Nephron progenitor cell (in vitro differentiated cells): ENCODE data around the gene EEA1.
A peak's percentile ranks its signal among the peaks of the same experiment; 100 is the strongest.

Source experiments
- DNase-seq: peaks from one replicate; pipeline ENCODE4 v3.0.0; 2021
- H3K27ac Mint-ChIP-seq: 2 replicates; pipeline ENCODE4 v1.8.0; 2021; ENCODE audit warnings: mild to moderate bottlenecking, moderate library complexity, mixed read lengths
- H3K27me3 Mint-ChIP-seq: 2 replicates; pipeline ENCODE4 v1.8.0; 2021; ENCODE audit warnings: mild to moderate bottlenecking, low read depth, mixed read lengths; ENCODE audit not compliant: poor library complexity
- H3K36me3 Mint-ChIP-seq: 2 replicates; pipeline ENCODE4 v1.8.0; 2021; ENCODE audit warnings: low read depth, mixed read lengths
- H3K4me1 Mint-ChIP-seq: 2 replicates; pipeline ENCODE4 v1.8.0; 2021; ENCODE audit warnings: mixed read lengths
- H3K4me3 Mint-ChIP-seq: 2 replicates; pipeline ENCODE4 v1.8.0; 2021; ENCODE audit warnings: mild to moderate bottlenecking, moderate library complexity, mixed read lengths
- H3K9me3 Mint-ChIP-seq: 2 replicates; pipeline ENCODE4 v1.8.0; 2021; ENCODE audit warnings: mild to moderate bottlenecking, moderate library complexity, mixed read lengths
- TF ChIP-seq, protein P1 (sequence below): fragments of 200-600 bp; sonication (generic); IDR thresholded peaks from 2 replicates; pipeline ENCODE4 v1.5.0; 2021; ENCODE audit warnings: antibody characterized with exemption

Gene EEA1

DNA sequence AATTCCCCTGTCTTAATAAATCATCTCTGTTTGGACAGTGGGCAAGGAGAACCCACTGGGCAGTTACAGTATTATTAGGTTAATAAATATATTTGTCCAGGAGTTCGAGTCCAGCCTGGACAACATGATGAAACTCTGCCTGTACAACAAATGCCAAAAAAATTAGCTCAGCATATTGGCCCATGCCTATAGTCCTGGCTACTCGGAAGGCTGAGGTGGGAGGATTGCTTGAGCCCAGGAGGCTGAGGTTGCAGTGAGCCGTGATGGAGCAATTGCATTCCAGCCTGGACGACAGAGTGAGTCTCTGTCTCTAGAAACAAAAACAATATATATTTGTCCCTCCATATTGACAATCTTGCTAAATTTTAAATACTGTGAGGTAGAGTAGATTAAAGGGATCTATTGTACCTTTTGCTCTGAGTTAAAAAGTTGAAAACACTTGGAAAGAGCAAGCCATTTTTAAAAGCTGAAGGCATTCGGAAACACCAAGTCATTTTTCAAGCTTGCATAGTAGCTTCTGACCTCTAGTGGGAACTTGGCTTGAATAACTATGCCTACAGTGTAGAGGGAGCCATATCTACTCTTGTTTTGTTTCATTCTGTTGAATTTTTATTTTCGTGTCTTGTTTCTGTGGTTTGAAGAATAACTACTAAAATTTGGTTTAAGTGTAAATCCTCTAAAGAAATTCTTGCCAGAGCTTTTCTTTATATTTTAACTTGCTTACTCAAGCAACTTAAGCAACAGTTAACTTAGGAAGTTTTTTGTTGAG is 14.6 kb upstream of the EEA1 start:
- TF ChIP-seq, protein P1, sequence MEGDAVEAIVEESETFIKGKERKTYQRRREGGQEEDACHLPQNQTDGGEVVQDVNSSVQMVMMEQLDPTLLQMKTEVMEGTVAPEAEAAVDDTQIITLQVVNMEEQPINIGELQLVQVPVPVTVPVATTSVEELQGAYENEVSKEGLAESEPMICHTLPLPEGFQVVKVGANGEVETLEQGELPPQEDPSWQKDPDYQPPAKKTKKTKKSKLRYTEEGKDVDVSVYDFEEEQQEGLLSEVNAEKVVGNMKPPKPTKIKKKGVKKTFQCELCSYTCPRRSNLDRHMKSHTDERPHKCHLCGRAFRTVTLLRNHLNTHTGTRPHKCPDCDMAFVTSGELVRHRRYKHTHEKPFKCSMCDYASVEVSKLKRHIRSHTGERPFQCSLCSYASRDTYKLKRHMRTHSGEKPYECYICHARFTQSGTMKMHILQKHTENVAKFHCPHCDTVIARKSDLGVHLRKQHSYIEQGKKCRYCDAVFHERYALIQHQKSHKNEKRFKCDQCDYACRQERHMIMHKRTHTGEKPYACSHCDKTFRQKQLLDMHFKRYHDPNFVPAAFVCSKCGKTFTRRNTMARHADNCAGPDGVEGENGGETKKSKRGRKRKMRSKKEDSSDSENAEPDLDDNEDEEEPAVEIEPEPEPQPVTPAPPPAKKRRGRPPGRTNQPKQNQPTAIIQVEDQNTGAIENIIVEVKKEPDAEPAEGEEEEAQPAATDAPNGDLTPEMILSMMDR: no peak
- H3K9me3 Mint-ChIP-seq: peaks cover 7% of the 10 kb centered on the region
- peaks cover 9% of the 10 kb centered on the region for H3K4me1 Mint-ChIP-seq
- H3K27ac Mint-ChIP-seq: no peak overlapping the region
- no peak overlapping the region for H3K4me3 Mint-ChIP-seq
- H3K36me3 Mint-ChIP-seq: no peaks in the 10 kb centered on the region
- DNase-seq: no peak
- H3K27me3 Mint-ChIP-seq: peaks cover 4% of the 10 kb centered on the region

DNA sequence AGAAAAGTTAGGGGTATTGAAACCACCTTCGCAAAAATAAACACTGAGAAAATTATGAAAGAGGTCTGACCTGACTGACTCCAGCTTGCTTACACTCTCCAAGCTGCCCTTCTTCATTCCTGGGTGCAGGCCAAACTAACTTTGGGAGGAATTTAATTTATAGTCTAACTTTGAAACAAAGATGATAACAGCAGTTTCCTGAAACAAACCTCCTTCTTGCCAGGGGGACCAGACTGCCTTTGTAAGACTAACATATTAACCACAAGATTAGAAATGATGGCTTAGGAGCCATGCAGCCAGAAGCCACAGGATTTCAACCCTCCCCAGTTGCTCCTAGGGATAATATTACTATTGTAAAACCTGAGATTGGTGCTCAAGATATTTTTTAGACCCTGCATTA is 13.8 kb upstream of the EEA1 start:
- TF ChIP-seq, protein P1: no peak
- Mint-ChIP-seq H3K4me1 (peaks cover 9% of the 10 kb centered on the region), H3K4me3 (no peak overlapping the region), H3K36me3 (no peaks in the 10 kb centered on the region), H3K27ac (peak overlapping the region; percentile 34), H3K27me3 (peaks cover 4% of the 10 kb centered on the region), H3K9me3 (peaks cover 4% of the 10 kb centered on the region)
- DNase-seq: no peak

DNA sequence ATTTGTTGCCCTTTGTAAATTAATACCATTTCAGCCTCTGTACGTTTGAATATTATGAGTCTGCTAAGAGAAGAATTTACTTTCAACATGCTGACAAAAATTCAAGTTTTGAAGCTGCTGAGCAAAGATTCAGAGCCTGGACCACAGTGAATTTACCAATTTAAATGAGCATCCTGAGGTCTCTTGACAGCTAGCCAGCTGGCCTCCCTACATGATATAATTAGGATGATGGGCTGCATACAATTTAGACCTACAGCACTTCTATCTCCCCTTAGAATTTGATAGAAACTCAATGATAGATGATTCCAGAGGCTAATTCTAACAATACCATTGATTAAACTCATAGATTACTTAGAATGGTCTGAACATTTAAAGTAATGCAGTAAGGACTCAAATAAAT is 10.0 kb upstream of the EEA1 start:
- Mint-ChIP-seq H3K9me3 (no peaks in the 10 kb centered on the region), H3K4me3 (no peak overlapping the region)

DNA sequence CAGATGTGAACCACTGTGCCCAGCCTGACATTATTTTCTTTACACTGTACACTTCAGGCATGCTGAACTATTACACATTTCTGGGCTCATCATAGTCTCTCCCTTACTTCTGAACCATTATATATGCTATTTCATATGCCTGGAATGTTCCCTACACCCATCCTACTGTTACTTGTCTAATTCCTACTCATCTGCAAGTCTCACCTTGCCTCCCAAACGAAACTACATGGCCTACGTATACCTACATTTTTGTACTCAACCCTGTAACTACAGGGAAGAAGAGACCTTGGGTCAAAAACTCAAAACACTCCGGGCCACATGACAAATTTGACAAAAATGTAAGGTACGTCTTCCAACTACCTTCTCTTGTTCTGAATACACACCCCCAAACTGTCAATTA is 9.5 kb upstream of the EEA1 start:
- Mint-ChIP-seq H3K36me3 (no peaks in the 10 kb centered on the region), H3K27ac (no peak overlapping the region), H3K27me3 (no peaks in the 10 kb centered on the region), H3K4me3 (no peak overlapping the region), H3K9me3 (no peaks in the 10 kb centered on the region), H3K4me1 (peaks cover 9% of the 10 kb centered on the region)
- TF ChIP-seq, protein P1: no peak
- DNase-seq: no peak

More for the DNA sequence above, 10.0 kb upstream of the EEA1 start:
- Mint-ChIP-seq H3K27ac (no peak overlapping the region), H3K36me3 (no peaks in the 10 kb centered on the region), H3K4me1 (peaks cover 9% of the 10 kb centered on the region), H3K27me3 (no peaks in the 10 kb centered on the region)
- no peak for DNase-seq
- TF ChIP-seq, protein P1: no peak

DNA sequence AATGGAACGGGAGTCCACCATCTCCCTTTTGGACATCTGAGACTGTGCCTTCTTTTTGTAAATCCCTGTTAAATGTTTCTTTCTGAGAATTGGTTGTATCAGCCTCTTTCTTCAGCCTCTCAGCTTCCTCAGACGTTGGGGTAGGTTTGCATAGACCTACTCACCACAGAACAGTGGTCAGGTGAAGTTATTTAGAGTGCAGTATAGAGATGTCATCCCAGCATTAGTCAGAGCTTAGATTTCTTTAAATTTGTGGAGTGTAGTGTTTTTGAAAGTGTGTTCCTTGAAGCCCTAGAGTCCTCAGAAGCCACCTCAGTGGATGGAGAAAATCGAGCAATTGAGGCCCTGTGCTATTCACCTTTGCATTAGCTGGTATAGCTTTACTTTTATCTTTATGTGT is 8.9 kb upstream of the EEA1 start:
- H3K36me3 Mint-ChIP-seq: no peaks in the 10 kb centered on the region
- H3K9me3 Mint-ChIP-seq: no peaks in the 10 kb centered on the region
- H3K27ac Mint-ChIP-seq: no peak overlapping the region
- H3K4me3 Mint-ChIP-seq: no peak overlapping the region
- TF ChIP-seq, protein P1: no peak
- H3K4me1 Mint-ChIP-seq: peaks cover 4% of the 10 kb centered on the region
- no peaks in the 10 kb centered on the region for H3K27me3 Mint-ChIP-seq
- DNase-seq: no peak

DNA sequence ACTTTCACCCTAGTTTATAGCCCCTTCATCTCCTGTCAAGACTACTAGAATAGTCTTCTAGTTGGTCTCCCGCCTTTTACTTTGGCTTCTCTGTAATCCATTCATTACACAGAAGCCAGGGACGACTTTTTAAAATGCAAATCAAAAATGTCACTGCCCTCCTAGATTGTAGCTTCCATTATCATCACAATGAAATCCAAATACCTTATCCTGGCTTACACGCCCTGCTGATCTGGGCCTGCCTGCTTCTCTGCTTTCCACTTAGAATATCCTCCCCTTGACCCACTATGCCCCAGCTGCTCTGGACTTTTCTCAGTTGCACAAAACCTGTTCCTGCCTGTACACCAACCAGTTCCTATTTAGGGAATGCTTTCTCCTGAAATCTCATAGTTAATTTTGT is 4.5 kb upstream of the EEA1 start:
- Mint-ChIP-seq H3K27ac (no peak overlapping the region), H3K27me3 (no peaks in the 10 kb centered on the region)

More for the DNA sequence above, 4.5 kb upstream of the EEA1 start:
- DNase-seq: no peak
- TF ChIP-seq, protein P1: no peak
- Mint-ChIP-seq H3K4me1 (peaks cover 13% of the 10 kb centered on the region), H3K9me3 (no peaks in the 10 kb centered on the region), H3K36me3 (no peaks in the 10 kb centered on the region), H3K4me3 (no peak overlapping the region)
